HG03565 (cell line): ENCODE results near the gene BRPF1.

Source experiments
- ATAC-seq: cut with Tn5 transposase; IDR thresholded peaks from one replicate; pipeline ENCODE4 v1.9.1; 2021; ENCODE audit warnings: mild to moderate bottlenecking, moderate library complexity; ENCODE audit not compliant: unreplicated experiment

The BRPF1 gene

DNA sequence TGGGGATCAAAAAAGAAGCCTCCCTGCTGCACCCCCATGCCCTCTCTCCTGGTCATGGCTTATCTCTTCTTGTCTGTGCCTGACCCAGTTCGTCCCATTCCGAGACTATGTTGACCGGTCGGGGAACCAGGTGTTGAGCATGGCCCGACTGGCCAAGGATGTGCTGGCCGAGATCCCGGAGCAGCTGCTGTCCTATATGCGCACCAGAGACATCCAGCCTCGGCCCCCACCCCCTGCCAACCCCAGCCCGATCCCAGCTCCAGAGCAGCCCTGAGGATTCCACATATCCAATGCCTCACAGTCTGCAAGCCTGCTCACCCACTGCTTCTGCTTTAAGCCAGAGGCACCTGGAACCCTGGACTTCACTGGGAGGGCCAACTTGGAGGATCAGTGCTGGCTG, 2.1 kb upstream of the BRPF1 start:
- no peak for ATAC-seq

GRCh38 chr3:9730657-9731205, 804 bp upstream of the BRPF1 start:
- peak; percentile 14 for ATAC-seq

DNA sequence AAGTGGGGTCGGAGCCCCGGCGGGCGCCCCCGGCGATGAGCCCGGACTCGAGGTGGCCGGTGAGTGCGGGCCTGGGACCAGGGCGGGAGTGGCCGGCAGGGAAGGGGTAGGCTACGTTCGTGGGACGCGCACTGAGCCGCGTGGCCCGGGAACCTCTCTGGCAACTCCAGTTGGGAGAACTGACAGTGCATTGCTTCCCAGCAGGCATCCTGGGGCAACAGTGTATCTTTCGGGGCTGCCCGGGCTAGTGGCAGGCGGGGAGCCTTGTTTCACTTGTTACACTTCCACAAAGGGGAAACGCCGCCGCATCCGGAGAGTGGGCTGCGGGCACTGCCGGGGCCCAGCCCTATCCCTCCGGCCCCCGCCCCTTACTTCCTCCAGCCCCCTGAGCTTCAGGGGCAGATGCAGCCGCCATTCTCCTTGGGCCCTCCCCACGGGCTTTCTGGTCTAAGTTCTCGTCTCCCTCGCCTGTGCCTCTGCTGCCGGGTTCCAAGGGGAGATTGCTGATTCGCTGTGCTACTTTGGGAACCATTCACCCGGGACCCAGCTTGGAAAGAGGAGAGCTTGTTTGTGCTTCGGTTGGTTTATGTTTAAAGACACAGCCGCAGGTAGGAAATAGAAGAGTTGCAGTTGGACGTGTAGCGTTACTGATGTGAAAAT, 675 bp downstream of the BRPF1 start:
- ATAC-seq, result no peak

GRCh38 chr3:9732740-9733115, 1.2 kb downstream of the BRPF1 start:
- ATAC-seq, result no peak

GRCh38 chr3:9736831-9737230, 5.3 kb downstream of the BRPF1 start:
- ATAC-seq, result no peak

- no peak for ATAC-seq
Observed at GRCh38 chr3:9739181-9739580, 7.6 kb downstream of the BRPF1 start.

- ATAC-seq, result no peak
Observed at GRCh38 chr3:9742560-9742959, 11.0 kb downstream of the BRPF1 start.

- ATAC-seq, result no peak
Observed at GRCh38 chr3:9743548-9743947, 12.0 kb downstream of the BRPF1 start.

DNA sequence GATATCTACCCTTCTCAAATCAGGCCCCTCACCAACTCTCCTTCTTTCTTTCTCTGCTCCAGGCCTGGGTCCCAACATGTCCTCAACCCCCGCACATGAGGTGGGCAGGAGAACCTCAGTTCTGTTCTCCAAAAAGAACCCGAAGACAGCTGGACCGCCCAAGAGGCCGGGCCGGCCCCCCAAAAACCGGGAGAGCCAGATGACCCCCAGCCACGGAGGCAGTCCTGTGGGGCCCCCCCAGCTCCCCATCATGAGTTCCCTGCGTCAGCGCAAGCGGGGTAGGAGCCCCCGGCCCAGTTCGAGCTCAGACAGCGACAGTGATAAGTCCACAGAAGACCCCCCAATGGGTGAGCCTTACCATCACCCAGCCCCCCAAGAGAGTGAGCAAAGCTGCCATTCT, 12.6 kb downstream of the BRPF1 start:
- ATAC-seq, result no peak

DNA sequence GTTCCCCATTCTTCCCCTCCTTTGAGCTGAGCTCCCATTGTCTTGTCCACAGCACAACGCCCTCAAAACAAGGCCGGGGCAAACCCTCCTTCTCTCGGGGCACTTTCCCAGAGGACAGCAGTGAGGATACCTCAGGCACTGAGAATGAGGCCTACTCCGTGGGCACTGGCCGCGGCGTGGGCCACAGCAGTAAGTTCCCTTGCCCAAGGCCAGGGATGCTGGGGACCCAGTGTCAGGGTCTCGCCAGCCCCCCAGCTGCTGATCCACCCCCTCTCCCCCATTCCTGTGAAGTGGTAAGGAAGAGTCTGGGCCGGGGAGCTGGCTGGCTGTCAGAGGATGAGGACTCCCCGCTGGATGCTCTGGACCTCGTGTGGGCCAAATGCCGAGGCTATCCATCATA, 14.0 kb downstream of the BRPF1 start:
- no peak for ATAC-seq

DNA sequence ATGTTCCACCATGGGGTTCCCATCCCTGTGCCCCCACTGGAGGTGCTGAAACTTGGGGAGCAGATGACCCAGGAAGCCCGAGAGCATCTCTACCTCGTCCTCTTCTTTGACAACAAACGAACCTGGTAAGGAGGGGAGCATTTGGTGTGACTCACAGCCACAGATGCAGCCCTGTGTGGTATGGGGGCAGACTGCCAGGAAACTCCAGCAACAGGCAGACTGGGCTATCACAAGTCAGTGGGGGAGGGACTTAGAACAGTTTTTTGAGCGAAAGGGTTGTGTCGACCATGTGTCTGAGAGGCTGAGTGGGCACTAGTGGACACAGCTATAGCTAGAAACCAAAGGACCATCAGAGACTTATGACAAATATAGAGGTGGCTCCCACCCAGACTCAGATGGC, 14.8 kb downstream of the BRPF1 start:
- ATAC-seq, result no peak

- ATAC-seq, result no peak
Observed at GRCh38 chr3:9747267-9747666, 15.7 kb downstream of the BRPF1 start.

GRCh38 chr3:9748031-9748430, 16.5 kb downstream of the BRPF1 start:
- no peak for ATAC-seq

DNA sequence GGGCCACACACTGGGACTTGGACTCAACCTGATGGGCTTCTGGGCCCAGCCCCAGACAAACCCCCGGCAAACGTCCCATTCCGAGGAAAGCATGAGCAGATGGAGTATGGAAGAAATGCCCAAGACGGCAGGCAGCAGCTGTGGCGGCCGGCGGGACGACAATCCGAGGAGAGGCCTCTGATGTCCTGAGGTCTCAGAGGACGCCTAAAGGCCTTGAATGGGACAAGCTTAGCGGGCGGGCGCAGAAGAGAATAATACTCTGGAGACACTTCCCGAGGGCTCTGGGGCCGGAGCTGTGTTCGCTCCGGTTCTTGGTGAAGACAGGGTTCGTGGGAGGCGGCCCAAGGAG, 17.7 kb downstream of the BRPF1 start:
- no peak for ATAC-seq

GRCh38 chr3:9749645-9750555, 18.4 kb downstream of the BRPF1 start, which contains the start of gene OGG1:
Gene OGG1 (plus strand): TSS chr3:9749952. CDS start chr3:9750287, 335 bp downstream.
- ATAC-seq, result peak; percentile 82

DNA sequence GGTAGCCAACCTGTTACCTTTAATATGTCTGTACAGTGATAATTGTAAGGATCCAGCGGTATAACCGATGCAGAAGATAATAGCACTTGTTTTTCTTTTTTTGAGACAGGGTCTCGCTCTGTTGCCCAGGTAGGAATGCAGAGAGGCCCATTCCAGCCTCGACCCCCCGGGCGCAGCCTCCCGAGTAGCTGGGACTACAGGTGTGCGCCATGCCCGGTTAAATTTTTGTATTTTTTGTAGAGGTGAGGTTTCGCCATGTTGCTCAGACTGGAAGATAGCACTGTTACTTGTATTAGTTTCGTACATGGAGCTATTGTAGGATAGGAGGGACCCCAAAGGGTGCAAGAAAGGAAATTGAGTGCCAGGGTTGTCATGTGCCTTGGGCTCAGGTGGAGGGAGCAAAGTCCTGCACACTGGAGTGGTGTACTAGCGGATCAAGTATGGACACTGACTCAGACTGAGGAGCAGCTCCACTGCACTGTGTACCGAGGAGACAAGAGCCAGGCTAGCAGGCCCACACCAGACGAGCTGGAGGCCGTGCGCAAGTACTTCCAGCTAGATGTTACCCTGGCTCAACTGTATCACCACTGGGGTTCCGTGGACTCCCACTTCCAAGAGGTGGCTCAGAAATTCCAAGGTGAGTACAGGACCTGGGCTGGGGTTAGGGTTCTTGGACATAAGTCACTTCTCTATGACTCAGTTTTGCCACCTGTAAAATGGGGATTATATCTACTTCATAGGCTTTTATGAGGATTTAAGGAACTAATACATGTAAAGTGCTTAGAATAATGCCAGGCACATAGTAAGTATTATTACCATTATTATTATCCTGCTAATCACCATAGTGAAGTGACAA, 19.2 kb downstream of the BRPF1 start:
- no peak for ATAC-seq

GRCh38 chr3:9754678-9755077, 23.1 kb downstream of the BRPF1 start:
- ATAC-seq, result no peak

- no peak for ATAC-seq
Observed at GRCh38 chr3:9757427-9757826, 25.9 kb downstream of the BRPF1 start.

DNA sequence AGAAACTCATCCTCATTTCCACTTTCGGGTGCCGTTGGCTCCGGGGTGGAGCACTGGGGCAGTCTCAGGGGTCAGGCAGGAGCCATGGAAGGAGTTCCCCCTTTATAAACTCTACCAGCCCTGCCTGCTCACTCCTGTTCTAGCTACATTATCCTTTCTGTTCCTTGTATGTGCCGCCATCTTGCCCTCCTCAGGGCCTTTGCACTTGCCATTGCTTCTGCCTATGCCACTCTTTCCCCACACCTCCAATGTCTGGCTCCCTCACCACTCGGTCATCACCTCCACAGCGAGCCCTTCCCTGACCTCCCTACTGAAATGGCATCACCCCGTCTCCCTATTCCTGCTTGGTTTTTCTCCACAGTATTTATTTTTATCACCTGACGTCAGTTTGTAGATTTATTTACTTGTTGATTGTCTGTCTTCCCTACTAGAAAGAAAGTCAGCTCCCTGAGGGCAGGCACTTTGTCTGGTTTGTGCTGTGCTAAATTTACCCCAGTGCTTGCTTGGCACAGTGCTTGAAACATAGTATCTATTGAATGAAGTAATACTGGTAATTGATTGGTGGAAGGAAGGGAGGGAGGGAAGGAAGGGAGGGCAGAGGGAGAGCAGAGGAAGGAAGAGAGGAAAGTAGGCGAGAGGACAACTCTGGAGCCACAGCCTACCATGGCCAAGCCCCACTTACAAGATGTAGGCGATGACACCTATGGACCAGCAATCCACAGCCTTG, 29.4 kb downstream of the BRPF1 start:
- no peak for ATAC-seq

GRCh38 chr3:9761919-9762318, 30.4 kb downstream of the BRPF1 start:
- ATAC-seq, result no peak

DNA sequence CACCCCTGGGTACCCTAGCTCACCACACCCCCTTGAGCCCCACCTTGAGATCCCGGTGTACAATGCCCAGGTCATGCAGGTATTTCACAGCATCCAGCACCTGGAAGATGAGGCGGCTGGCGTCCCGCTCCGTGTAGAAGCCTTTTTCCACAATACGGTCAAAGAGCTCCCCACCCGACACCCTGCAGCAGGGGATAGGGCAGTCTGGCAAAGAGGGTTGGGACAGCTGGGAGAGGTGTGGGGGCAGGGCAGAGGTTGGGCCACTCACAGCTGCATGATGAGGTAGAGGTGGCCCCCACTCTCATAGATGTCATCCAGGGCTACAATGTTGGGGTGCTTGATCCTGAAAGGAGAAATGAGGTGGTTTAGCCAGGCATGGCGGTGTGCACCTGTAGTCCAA, 31.3 kb downstream of the BRPF1 start:
- no peak for ATAC-seq
